ENCODE results near the gene E2F4. TPM values are rescaled to one million over a fixed set of nuclear protein-coding genes. Genes with fewer than 3 reads are reported as not detected.

Gene E2F4
- total and polyA plus RNA-seq, 10 of the 15 experiments (the other 5 are each of a cell fraction or from before 2014, with no cell fraction given), result 11.7 to 132 (median 95.9) TPM

DNA sequence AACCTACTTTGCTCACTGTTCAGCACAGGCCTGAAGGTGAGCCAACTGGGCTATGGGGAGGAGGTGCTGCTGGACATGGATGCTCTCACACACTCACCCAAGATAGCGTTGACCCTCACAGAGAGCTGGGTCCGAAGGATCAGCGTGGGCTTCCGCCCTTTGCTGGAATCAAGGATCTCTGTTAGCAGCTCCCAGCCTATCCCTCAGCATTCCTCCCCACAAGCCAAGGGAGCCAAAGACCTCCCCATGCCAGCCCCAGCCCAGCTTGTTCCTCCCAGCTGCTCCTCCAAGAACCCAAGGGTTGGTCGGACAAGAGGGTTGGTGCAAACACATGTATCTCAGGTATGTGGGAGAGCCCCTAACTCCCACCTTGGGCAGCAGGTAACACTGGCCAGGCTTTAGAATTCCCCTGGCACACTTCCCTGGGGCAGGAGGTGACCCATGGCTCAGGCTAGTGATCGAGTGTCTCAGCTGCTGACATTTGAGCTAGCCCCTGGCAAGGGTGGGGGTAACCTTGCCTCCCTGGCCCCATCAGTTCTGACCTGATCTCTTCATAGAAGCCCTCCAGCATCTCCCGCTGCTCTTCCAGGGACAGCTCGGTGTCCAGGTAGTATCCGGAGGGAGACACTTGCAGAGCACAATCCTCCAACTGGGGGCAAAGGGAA, 47.0 kb downstream of the E2F4 start:
- CTCF ChIA-PET, result interaction anchor here (1.5 kb wide), 1 partner anchor 11 kb away, joined by 6 read pairs; the partner anchor contains the start of gene TMEM208
- Histone ChIP-seq H3K9ac (ENCODE audit: control insufficient read depth, insufficient read depth, low read length) (no peak overlapping the region), H3K9me3 (replicated peaks; ENCODE audit: control insufficient read depth, insufficient read depth, low read length) (no peaks in the 10 kb centered on the region), H3K4me3 (no peak overlapping the region), H3K4me2 (ENCODE audit: control insufficient read depth, insufficient read depth) (no peak overlapping the region), H4K20me1 (ENCODE audit: control insufficient read depth, insufficient read depth) (no peaks in the 10 kb centered on the region), H3K4me1 (ENCODE audit: control insufficient read depth, insufficient read depth, low read length) (peaks cover 13% of the 10 kb centered on the region), H3K36me3 (ENCODE audit: control insufficient read depth in 2 of 2, insufficient read depth in 2 of 2, low read length in 1 of 2) (peaks cover 18 to 30% of the 10 kb centered on the region in 2 experiments; a peak in 3 of 4 replicates), H3K27me3 (replicated peaks in 1 of 2; ENCODE audit: control insufficient read depth in 2 of 2, insufficient read depth in 2 of 2, low read length in 1 of 2) (no peaks in the 10 kb centered on the region), H2AFZ (ENCODE audit: control insufficient read depth, low read depth, low read length) (no peak overlapping the region), H3K79me2 (ENCODE audit: control insufficient read depth, insufficient read depth, low read length) (peaks cover 19% of the 10 kb centered on the region), H3K27ac (ENCODE audit: control insufficient read depth, insufficient read depth) (no peak overlapping the region)
- no peak for ATAC-seq
- 89% methylated on average over 9 of the region's 9 CpGs for WGBS (ENCODE audit: insufficient coverage, insufficient replicate concordance, low lambda C conversion rate, missing lambda C conversion rate)
- RAD21 ChIA-PET (ENCODE audit: unreplicated experiment), result no interaction called here
- SMC1A ChIA-PET (ENCODE audit: uncharacterized antibody, unreplicated experiment), result interaction anchor here (0.7 kb wide), 1 partner anchor 12 kb away, joined by 3 read pairs; no protein-coding TSS in a partner anchor
- intact Hi-C loops (cut with micrococcal nuclease; ENCODE audit: unreplicated experiment) (no loop called here), in situ Hi-C loops (cut with MboI) (no loop called here)
- BruUV-seq (replicated peaks), result no TSS peak
- POLR2A ChIA-PET, result interaction anchor here (0.6 to 1.1 kb wide), 2 partner anchors 12 to 371 kb away, joined by 3 to 4 read pairs; partner anchors contain the start of gene TMEM208
- FAIRE-seq, result no peak
- no peak for DNase-seq (ENCODE audit: low read depth, low spot score)
- TF ChIP-seq SREBF1 (IDR thresholded peaks at IDR 0.05; ENCODE audit: low read length) (no peak), ZNF622 (IDR thresholded peaks at IDR 0.05) (no peak), ZNF207 (IDR thresholded peaks at IDR 0.05; ENCODE audit: borderline replicate concordance) (no peak), RFX5 (IDR thresholded peaks at IDR 0.05; ENCODE audit: low read depth, low read length) (no peak)
- TF ChIP-seq, protein P1, sequence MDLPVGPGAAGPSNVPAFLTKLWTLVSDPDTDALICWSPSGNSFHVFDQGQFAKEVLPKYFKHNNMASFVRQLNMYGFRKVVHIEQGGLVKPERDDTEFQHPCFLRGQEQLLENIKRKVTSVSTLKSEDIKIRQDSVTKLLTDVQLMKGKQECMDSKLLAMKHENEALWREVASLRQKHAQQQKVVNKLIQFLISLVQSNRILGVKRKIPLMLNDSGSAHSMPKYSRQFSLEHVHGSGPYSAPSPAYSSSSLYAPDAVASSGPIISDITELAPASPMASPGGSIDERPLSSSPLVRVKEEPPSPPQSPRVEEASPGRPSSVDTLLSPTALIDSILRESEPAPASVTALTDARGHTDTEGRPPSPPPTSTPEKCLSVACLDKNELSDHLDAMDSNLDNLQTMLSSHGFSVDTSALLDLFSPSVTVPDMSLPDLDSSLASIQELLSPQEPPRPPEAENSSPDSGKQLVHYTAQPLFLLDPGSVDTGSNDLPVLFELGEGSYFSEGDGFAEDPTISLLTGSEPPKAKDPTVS (IDR thresholded peaks at IDR 0.05; ENCODE audit: low read depth, low read length), result no peak
- TF ChIP-seq, protein P2, sequence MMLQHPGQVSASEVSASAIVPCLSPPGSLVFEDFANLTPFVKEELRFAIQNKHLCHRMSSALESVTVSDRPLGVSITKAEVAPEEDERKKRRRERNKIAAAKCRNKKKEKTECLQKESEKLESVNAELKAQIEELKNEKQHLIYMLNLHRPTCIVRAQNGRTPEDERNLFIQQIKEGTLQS (IDR thresholded peaks at IDR 0.05; ENCODE audit: borderline replicate concordance, extremely low read depth, low read depth, low read length), result no peak
